Fibroblast of upper back skin (primary cell): Measurements from ENCODE around the gene ANKS1A.
A peak's percentile ranks its signal among the peaks of the same experiment; 100 is the strongest.
"Not testable (repeated sequence)": the region's sequence is repeated elsewhere in the genome, so short reads cannot be mapped to it uniquely, and the experiment has no call there.

Experiments
- DNase-seq: peaks from one replicate; pipeline ENCODE4 v3.0.0-alpha.2; 2013

The ANKS1A gene

DNA sequence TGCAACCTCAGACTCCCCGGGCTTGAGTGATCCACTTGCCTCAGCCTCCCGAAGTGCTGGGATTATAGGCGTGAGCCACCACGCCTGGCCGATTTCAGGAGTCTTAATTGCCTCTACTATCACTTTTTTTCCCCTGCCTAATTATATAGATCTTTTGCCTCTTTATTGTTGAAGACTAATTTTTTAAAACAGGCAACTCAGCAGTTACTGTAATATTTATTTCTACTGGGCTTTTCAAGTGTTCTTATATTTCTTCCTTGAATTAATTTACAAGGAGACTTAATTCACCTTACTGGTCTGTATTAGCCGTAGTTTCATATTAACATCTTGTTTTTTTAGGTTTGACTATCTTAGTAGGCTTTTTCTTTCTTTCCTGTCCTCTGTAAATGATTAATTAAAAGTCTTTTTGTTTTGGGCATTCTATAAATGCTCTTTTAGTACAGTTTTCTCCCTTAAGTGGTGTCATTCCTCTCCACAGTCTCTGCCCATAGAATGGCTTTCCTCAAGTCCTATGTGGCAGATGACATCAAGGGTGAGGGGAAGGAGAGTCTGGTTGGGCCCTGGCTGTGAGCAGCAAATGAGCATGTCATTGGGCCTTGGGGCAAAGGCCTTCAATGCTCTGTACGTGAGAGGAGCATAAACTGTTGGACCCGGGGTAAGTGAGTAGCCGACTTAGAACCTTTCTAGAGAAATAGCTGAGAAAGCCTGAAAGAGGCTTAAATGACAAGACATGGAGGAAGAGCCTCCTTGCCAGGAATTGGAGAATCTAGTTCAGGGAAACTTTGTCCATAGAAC lies 36.0 kb downstream of the ANKS1A start:
- no peak for DNase-seq

DNA sequence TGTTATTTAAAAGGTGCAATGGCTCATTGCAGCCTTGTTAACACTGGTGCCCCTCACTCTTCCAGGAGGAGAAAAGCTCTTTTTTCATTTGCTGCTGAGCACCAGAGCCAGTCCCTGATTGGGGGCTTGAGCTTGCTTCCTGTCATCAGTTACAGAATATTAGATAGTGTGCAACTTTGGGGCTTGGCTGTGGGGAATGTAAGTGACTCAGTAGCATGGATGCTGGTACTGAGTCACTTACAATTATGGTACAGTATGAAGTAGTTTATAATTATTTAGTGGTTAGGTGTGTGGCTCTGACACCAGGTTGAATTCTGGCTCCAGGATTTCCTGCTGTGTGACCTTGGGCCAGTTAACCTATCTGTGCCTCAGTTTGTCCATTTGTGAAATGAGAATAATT lies 37.6 kb downstream of the ANKS1A start:
- DNase-seq = peak; percentile 59

DNA sequence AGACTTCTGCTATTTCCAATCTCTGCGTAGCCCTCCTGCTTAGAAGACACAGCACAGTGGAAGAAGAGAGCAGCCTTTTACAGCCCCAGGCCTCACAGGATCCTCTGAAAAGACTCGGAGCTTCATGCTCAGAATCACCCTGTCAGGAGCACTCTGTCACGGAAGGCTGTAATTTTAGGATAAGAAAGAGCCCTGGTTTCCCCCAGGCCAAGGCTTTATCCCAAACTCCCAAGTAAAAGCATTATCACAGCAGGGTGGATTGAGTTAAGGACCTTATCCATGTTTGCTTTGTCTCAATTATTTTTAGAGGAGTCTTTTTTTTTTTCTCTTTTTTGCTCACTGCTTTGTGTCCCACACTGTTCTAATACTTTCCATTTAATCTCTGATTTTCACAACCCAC lies 39.2 kb downstream of the ANKS1A start:
- DNase-seq = no peak

DNA sequence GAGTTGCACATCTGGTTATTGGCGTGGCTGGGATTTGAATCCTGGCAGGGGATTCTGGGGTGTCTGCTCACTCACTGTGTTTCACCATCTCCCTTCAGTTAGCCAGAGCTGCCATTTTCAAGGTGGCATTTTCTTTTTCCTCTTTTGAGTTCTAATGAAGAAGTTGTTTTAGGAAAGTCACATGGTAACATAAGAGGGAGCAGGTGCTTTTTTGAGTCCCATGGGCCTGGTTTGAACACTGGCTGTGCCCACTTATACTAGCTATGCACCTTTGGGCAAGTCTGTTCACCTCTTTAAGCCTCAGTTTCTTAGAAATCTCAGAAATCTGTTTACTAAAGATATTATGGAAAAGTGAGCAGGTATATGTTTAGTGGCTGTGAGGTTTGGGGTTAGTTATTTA lies 39.6 kb downstream of the ANKS1A start:
- no peak for DNase-seq

DNA sequence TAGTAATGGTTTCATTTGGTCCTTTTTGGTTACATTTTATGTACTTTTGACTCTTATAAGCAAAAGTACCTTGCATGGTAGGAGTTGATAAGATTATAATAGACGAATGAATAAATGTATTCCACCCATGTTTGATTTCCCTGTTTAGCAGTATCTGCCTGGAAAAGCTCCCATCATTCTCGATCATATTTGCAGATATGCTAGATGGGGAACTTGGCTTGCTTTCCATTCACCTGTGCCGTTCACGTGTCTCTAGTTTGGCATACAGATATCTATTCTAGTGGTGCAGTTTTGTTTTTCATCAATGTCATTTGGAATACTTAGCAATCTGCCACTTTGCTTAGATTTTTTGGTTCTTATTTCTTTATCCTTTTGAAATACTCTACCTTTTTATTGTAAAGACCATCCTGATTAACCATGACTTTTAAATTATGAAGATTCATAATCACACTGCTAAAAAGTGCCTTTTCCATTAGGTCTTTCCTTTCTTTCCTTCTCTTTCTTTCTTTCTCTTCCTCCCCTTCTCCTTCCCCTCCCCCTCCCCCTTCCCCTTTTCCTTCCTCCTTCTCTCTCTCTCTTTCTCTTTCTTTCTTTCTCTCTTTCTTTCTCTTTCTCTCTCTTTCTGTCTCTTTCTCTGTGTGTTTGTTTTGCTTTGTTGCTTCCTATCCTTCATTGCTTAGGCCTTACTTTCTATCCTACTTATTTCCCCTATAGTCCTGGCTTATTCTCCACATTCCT lies 40.4 kb downstream of the ANKS1A start:
- DNase-seq = no peak

DNA sequence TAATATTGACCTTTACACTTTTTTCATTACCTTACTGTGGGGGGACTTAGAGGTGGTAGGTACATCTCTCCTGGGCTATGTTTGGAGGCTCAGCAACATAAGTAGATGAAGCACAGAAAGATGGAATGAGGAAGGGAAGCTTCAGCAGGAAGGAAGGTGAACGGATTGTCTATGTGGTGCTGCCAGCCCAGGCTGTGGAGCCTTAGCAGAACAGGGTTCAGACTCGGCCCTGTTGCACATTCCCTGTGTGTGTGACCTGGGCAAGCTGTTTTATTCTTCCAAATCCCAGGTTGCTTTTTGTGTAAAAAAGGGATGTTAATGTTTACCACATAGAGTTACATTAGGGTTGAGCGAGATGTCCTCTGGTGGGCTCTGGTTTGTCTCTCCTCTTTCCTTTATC lies 41.2 kb downstream of the ANKS1A start:
- no peak for DNase-seq

DNA sequence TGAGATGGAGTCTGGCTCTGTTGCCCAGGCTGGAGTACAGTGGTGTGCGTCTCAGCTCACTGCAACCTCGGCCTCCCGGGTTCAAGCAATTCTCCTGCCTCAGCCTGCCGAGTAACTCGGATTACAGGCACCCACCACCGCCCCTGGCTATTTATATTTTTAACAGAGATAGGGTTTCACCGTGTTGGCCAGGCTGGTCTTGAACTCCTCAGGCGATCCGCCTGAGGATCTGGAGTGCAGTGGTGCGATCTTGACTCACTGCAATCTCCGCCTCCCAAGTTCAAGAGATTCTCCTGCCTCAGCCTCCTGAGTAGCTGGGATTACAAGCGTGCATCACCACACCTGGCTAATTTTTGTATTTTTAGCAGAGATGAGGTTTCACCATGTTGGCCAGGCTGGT lies 43.1 kb downstream of the ANKS1A start:
- DNase-seq = not testable (repeated sequence)

DNA sequence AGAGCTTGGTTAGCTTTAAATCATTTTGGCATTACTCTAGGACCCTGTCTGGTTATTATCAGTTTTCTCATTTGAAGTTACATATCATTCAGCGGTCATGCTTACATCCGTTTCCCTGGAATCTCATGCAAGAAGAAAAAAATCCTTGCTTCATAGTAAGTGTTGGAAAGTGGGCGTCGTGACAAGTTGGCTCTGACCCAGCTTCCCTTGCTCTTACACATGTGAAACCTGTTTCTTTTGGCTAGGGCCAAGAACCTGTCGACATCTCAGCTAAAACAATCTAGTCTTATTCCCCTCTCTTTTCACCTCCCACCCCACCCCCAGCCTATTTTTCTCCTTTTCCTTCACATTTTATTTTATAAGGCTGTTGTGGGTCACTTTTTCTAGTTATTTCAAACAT lies 45.5 kb downstream of the ANKS1A start:
- DNase-seq = peak; percentile 82

DNA sequence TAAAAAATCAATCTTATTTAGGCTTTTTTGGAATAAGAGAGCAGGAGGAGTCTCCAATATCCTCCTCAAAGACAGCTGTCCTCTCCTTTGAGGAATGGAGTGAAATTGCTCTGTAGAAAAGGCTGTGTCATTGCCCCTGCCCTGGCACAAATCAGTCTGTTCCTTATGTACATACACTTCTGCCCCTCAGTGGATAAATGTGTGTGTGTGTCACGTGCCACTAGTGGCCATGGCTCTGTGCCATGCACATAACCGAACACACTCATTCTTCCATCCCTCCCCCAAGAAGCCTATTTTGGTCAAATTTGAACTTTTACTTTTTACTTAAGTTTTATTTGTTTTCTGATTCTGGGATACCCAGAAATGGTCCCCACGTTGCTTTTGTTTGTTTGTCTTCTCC lies 49.2 kb downstream of the ANKS1A start:
- DNase-seq = no peak

DNA sequence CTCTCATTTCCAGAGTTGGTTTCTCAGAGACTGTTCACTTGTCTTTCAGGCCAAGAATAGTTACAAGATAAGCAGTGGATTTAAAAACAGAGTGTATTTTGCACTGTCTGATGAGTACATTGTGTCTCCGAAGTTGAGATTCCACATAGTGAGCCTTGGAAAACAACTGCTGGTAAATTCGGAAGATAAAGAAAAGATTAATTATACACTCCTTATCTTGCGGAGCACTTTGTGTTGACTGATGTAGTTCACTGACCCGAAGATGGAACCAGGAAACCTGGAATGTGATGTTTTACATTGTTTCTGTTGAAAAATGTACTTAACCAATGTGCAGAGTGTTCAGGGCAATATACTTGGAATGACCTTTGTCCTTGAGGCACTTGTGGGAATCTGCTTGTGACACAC lies 51.0 kb downstream of the ANKS1A start:
- no peak for DNase-seq

DNA sequence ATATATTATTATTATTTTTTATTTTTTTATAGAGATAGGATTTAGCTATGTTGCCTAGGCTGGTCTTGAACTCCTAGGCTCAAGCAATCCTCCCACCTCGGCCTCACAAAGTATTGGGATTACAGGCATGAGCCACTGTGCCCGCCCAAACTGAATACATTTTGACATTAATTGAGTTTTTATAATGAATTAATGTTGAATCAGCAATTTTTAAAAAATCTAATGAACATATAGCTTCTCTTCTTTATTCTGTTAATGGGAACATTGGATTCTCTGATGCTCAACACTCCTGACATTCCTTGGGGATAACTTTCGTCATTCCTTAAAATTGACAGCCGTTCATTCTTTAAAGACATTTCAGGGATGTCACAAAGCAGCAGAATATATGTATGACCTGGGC lies 52.4 kb downstream of the ANKS1A start:
- DNase-seq = no peak

DNA sequence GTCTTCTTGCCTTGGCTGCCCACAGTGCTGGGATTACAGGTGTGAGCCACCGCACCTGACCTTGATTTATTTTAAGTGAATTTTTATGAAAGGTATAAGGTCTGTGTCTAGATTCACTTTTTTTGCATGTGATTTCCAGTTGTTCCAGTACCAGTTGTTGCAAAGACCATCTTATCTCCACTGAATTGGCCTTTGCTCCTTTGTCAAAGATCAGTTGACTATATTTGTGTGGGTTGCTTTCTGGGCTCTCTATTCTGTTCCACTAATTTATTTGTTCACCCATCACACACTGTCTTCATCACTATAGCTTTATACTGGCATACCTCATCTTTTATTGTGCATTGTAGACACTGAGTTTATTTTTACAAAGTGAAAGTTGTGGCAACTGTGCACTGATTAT lies 56.3 kb downstream of the ANKS1A start:
- DNase-seq = no peak

DNA sequence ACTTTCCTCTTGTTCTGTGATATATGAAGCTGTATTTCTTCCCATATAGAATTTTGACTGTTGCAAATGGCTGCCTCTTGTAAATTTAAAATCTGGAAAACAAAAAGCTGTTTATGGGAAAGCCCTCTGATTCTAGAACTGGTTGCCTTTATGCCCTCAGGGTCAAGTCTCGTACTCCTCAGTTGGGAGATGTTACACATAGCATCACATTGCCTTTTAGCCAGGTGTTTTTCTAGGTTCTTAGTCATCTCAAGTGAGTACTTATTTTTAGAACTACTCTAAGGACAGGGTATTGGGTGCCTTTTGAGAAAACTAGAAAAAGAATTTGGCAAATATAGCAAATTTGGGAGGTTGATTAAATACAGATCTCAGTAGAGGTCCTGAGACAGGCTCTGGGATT lies 58.5 kb downstream of the ANKS1A start:
- DNase-seq = no peak

DNA sequence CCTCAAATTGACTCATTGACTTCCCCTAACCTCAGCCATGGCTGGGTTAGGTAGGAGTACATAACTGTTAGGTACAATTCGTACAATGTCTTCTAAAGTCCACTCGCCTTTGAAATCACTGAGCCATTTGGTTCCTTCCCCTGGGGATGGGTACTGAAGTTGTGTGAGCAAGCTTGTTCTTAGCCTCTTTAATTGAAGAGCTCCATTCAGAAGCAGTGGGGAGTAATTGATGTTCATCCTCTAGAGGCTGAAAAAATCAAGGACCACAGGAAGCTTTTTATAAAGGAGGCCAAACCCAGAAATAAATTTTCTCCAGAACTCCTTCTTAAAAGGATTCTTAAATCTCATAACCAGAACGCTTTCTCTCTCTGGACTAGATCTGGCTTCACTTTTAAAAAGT lies 60.6 kb downstream of the ANKS1A start:
- no peak for DNase-seq

DNA sequence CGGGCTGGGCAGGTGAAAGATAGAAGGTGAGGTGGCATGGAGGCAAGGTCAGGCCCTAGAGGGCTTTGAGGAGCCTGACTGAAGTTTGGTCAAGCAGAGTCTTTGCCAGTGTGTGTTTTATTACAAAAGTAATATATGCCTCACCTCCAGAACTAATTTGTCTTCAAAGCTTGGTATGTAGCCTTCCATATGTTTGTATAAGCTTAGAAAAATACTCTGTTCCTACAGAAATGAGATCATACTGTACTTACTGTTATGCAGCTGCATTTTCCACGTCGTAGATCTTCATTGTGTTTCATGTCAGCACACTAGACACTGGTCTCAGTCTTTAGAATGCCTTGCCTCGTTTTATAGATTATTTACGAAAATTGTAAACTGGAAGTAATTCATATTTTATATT lies 61.8 kb downstream of the ANKS1A start:
- no peak for DNase-seq

DNA sequence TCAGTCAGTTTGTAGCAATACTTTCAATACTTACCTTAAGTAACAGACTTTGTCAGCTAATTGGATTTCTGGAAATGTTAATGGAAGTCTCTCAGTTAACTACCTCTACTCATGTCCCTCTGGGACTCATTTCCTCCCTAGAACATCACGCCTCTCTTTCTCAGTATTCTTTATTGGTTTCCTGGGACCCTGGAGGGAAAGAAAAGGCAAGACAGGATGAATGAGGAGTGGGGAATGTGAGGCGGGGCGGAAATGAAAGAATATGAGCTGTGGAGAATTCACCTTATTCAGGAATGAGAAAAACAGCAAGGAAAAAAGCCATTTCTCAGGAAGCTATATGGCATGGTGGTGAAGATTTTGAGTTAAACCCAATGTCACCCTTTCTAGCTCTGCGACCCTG lies 62.7 kb downstream of the ANKS1A start:
- no peak for DNase-seq

DNA sequence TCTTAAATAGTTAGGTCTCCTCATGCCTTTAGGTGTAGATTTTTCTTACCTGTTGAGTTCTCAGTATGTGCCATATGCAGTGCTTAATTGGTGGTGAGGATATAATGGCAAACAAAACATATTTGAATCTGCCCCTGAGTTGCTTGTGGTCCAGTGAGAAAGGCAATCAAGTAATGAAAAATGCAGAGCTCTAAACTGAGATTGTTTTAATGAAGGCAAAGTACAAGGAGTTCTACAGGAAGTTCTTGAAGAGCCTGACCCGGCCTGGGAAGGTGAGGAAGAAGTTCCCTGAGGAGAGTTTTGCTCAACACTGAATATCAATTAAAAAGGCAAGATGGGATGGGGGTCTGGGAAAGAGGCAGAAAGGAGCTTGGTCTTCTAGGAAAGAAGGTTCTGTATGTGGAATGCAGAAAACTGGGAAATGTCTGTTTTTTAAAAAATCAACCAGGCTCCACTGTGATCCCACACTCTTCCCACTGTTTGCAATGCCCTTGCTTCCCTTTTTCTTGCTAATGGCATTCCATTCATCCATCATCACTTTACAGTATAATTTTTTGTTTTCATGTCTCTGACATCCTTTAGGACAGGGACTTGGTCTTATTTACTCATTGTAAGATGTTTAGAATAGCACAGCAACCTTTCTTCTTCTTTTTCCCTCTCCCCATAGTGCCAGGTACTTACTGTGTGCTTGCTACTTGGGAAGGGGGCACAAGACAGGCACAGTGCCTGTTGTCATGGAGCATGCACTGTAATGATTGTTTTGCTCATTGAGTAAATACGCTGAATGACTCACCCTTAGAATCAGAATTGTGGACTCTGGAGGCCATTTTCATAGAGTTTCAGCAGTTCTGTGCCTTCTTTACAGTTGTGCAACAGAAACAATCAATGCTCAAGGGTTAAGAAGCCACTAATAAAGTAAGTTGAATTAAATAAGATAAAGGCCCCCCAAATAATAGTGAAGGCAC lies 64.3 kb downstream of the ANKS1A start:
- DNase-seq = no peak

DNA sequence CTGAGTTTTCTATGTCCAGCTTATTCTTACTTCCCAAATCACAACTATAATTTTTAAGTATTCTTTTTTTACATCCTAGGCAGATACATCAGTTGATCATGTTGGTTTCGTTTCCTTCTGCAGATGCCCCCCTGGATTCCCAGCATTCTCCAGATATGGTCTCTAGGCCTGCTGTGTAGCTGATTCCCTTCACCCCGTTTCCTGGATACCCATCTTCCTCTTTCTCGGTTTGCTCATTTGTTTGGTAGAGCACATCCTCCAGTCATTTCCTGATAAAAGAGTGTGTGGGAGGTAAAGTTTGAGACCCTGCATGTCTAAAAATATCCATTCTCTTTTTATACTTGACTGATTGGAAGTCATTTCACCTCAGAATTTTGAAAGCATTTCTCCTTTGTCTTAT lies 66.4 kb downstream of the ANKS1A start:
- DNase-seq = no peak

DNA sequence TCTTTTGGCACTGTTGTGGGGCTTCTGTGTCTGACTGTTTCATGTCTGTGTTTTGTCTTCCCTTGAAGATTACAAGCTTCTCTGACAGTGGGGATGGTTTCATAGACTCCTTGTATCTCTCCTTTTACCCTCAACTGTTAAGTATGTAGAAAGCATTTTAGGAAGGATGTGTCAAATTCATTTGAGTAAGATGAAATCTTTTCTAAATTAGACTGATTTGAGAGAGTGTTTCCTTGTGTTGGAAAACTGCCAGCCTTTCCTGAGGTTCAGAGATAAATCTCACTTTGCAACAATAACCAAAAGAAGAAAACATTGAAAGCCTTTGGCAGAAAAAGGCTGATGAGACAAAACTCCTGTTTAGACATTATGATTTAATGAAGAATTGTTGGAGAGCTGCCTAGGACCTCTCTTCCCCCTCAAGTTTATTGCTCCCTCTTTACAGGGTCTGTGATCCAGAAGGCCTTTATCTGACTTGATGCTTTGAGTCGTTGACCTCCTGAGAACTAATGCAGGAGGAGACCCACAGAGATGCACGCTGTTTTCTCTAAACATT lies 68.3 kb downstream of the ANKS1A start:
- DNase-seq = no peak

DNA sequence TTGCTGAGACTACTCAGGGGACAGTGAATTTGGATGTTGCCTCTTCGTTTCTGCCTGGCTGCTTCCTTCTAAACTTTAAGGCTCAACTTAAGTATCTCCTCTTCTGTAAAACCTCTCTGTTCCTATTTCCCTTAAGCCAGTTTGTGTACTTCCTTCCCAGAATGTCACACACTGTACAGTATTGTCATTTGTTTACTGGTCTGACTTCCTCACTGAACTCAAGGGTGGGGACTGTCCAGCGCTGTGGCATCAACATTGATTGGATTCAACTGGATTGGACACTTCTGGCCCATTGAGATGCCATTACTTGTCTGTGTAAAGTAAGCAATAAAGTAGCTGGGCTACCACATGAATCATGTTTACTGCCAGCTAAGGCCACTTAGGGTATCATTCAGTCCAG lies 69.7 kb downstream of the ANKS1A start:
- DNase-seq = no peak

DNA sequence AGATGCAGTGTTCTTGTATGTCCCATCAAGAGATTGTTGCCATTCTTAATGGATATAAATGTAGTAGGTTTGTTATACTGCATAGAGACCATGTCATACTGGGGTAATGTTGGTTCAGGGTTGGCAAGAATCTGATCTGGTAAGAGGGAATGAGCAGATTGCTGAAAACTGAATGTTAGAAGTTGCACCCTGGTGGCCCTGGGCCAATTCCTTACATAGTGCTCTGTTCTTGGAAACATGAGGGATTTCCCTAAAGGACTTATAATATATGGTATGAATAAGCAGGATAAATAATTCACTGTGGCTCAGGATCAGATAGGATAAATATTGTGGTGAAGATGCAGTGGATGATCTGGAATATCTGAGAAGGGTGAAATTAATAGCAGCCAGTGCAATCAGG lies 70.2 kb downstream of the ANKS1A start:
- no peak for DNase-seq

DNA sequence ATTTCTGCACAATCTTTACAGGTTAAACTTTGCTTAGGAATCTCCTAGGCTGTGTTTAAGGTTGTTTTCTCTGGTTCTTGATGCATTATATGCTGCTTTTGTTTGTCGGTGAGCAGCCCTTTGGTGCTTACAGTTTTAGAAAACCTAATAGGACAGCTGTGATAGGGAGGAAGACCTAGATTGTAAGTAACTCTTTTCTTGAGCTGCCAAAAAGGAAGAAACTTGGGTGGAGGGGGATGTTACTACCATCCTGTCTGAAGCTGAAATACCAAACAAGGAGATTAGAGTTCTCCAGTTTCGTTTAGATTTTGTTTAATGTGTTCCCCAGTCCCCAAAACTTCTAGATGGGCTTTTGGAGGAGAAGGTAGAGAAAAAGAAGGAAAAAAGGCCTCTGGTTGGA lies 72.0 kb downstream of the ANKS1A start:
- no peak for DNase-seq

DNA sequence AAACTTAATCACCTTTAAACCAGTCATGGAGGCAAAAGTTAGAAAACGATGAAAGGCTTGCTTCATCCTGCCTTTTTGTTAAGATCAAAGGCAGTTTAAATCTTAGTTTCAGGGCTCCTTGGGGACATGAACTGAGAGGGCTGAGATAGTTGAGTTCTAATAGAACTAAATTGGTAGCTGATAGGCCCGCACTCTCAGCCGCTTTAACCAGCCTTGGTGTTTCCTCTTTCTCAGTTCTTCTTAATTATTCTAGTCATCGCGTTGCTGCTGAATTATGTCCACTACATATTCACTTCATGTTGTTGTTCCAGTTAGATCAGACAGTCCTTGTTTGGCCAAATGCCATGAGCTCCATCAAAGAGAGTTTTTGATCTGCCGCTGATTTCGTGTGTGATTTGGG lies 72.5 kb downstream of the ANKS1A start:
- no peak for DNase-seq
